ENCODE results near the gene B3GLCT.

The B3GLCT gene

GRCh38 chr13:31224963-31225559 is 25.3 kb downstream of the B3GLCT start:
- no peak for DNase-seq

GRCh38 chr13:31225998-31226675 is 26.4 kb downstream of the B3GLCT start:
- DNase-seq: no peak

- no peak for DNase-seq
Measured at GRCh38 chr13:31227063-31227462, 27.3 kb downstream of the B3GLCT start.

- no peak for DNase-seq
Measured at GRCh38 chr13:31227870-31228269, 28.1 kb downstream of the B3GLCT start.

- DNase-seq: no peak
Measured at GRCh38 chr13:31234729-31235128, 35.0 kb downstream of the B3GLCT start.

- DNase-seq: no peak
Measured at GRCh38 chr13:31236211-31236786, 36.5 kb downstream of the B3GLCT start.

GRCh38 chr13:31240921-31241320 is 41.1 kb downstream of the B3GLCT start:
- no peak for DNase-seq

GRCh38 chr13:31242367-31242766 is 42.6 kb downstream of the B3GLCT start:
- no peak for DNase-seq

- no peak for DNase-seq
Measured at GRCh38 chr13:31242916-31243315, 43.1 kb downstream of the B3GLCT start.

GRCh38 chr13:31245598-31246373 is 46.0 kb downstream of the B3GLCT start:
- no peak for DNase-seq

- DNase-seq: no peak
Measured at GRCh38 chr13:31246918-31247317, 47.1 kb downstream of the B3GLCT start.

GRCh38 chr13:31248361-31248760 is 48.6 kb downstream of the B3GLCT start:
- no peak for DNase-seq

- no peak for DNase-seq
Measured at GRCh38 chr13:31248965-31249539, 49.3 kb downstream of the B3GLCT start.

GRCh38 chr13:31250435-31250834 is 50.7 kb downstream of the B3GLCT start:
- DNase-seq: no peak

- DNase-seq: peak; percentile 35
Measured at GRCh38 chr13:31261241-31261640, 61.5 kb downstream of the B3GLCT start.

- DNase-seq: no peak
Measured at GRCh38 chr13:31263346-31263745, 63.6 kb downstream of the B3GLCT start.

GRCh38 chr13:31264151-31264550 is 64.4 kb downstream of the B3GLCT start:
- DNase-seq: no peak

GRCh38 chr13:31267126-31267784 is 67.5 kb downstream of the B3GLCT start:
- DNase-seq: peak; percentile 1

GRCh38 chr13:31274390-31274789 is 74.6 kb downstream of the B3GLCT start:
- no peak for DNase-seq

GRCh38 chr13:31276421-31276820 is 76.6 kb downstream of the B3GLCT start:
- DNase-seq: no peak

GRCh38 chr13:31278869-31279268 is 79.1 kb downstream of the B3GLCT start:
- no peak for DNase-seq

- no peak for DNase-seq
Measured at GRCh38 chr13:31282741-31283455, 83.1 kb downstream of the B3GLCT start.
